T-helper 9 cell (primary cell): Measurements from ENCODE around the gene DOK3.
"Not testable (repeated sequence)": the region's sequence is repeated elsewhere in the genome, so short reads cannot be mapped to it uniquely, and the experiment has no call there.

Source experiments
- DNase-seq: peaks from one replicate; pipeline ENCODE4 v3.0.0-alpha.2; 2020

Gene DOK3

DNA sequence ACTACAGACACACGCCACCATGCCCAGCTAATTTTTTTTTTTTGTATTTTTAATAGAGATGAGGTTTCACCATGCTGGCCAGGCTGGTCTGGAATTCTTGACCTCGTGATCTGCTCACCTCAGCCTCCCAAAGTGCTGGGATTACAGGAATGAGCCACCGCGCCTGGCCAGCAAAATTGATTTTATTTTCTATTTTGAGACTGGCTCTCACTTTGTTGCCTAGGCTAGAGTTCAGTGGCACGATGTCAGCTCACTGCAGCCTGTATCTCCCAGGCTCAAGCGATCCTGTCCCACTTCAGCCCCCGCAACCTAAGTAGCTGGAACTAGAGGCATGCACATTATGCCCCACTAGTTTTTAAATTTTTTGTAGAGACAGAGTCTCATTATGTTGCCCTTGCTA lies 24.8 kb upstream of the DOK3 start:
- DNase-seq, result not testable (repeated sequence)

DNA sequence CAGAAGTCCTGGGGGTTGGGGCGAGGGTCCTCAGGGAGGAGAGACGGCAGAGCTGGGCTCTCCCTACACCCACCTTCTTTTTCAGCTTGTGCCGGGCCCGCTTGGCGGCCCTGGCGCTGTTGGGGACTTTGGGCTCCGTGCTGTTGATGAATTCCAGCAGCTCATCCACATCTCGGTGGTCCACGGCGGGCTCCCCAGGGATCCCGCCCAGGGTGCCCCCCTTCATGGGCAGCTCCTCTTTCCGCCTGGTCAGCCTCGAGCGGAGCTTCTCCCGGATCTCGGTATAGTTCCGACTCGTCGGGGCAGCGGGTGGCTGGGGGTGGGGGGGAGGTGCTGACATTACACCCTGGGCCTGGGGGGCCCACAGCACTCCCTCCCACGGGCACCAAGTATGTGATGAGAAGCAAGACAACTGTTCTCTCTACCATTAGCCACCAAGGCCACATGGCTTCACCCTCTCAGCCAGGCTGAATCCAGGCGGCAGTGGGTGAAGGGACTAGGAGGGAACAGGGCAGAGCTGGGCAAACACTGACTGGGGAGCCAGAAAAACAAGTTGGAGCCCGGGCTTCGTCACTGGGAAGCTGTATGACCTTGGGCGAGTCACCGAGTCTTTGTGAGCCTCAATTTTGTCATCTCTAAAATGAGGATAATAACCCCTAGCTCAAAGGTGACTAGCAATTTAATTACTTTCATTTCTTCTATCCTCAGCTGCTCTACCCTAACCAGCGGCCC lies 21.7 kb upstream of the DOK3 start:
- DNase-seq, result no peak

GRCh38 chr5:177530638-177531037 lies 21.0 kb upstream of the DOK3 start:
- DNase-seq, result no peak

- no peak for DNase-seq
These were observed 19.9 kb upstream of the DOK3 start for GRCh38 chr5:177529247-177530203.

DNA sequence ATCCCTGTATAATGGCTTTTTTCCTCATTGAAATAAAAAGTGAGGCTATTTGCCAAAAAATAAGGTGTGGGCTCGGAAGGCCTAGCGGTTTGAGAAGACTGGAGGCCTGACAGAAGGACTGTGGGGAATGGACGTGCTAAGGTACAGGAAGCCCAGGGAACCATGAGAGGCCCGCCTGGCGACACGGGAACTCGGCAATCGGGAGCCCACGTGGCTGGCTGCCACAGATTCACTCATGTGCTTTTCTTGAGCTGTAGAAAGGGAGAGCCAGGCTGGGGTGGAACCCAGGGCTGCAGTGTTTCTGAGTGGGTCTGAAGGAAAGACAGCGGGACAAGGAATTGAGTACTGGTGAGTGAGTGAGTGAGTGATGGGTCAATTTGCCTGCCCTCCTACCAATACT lies 19.0 kb upstream of the DOK3 start:
- no peak for DNase-seq

DNA sequence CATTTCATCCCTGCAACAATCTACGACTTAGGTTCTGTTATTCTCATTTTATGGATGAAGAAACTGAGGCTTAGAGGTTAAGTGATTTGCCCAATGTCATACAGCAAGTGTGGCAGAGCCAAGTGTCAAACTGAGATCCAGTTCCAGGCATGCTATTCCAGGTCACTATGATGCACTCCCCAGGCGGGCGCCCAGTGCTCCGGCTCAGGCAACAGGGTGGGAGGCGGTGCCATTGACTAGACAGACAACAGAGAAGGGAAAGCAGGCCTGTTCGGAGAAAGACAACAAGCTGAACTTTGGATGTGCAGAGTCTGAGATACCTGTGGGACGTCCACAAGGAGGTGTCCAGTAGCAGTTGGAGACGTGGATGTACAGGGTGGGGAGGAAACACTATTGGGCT lies 18.0 kb upstream of the DOK3 start:
- DNase-seq, result no peak

DNA sequence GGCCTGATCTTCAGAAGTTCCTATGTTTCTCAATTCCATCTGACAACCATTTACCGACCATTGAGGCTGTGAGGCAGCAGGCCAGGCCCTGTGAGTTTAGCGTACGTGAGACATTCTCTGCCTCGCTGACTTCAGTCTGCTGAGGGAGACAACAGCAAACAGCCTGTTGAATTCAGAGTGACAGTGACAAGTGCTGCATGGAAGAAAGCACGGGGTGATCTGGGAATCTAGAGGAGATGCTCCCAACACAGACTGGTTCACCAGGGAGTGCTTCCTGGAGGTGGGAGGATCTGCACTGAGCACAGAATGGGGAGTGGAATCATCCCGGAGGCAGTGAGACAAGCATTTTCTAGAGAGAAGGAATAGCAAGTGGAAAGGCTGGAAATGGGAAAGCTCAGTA lies 17.2 kb upstream of the DOK3 start:
- no peak for DNase-seq

GRCh38 chr5:177526191-177526590 lies 16.6 kb upstream of the DOK3 start:
- no peak for DNase-seq

DNA sequence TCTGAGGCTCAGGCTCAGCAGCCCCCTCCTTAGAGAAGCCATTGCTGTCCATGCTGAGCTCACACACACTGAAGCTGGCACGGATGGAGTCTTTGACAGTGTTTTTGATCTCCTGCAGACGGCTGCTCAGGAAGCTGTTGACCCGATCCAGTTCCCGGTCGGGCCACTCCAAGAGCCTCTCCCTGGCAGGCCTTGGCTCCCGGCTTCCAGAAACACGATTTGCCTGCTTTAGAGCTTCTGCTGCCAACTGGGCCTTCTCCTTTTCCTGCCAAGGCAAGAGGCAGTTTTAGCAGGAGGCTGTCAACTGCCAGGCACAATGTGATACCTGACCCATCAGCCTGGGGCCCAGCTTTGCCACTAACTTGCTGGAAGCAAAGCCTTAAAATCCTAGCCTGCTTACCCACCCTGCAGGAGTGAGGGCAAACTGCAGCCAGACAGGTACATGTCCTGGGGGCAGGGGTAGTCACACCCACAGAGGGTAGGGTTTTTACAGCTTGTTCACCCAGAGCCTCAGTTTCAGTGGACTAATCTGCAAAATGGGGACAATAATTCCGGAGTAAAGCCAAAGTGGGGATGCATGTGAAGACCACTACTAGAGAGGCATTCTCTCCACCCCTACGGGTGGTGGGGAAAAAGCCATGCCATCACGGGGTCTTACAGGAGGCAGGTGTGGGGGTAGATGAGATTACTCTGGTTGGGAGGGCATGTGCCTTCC lies 15.5 kb upstream of the DOK3 start:
- DNase-seq, result no peak

GRCh38 chr5:177524539-177524900 lies 14.9 kb upstream of the DOK3 start:
- DNase-seq, result no peak

DNA sequence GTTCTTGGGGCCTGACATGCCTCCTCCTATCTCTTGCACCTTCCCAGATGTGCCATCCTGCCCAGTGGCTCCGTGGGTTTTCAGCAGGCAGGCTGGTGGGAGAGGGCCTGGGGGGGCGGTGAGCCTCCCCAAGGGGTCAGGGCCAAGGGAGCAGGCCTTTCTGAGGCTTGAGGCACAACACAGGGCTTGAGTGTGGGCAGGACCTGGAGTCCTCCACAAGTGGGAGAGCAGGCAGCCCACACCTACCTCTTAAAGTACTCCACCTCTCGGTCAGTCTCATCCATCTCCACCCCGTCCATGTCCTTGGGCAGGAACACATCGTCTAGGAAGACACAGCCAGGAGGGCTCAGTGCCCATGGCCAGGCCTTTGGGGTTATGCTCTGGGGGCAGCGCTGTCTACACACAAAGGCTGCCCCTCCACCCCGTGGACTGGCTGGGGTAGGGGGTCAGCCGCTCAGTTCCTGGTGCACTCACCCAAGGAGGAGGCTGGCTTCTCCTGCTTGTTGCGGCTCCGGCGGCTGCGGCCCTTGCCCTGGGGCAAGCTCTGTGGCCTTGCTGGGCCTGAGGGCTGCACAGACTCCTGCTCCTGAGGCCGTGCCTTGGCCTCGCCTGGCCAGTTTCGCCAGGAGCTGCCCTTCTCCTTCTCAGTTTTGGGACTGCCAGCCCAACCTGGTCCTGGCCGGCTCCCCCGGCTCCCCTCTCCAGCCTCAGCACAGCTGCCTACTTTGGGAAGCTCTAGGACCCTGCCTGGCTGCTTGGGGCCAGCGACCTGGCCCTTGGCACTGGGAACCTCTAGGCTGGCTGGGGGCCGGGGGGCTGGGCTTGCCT lies 14.3 kb upstream of the DOK3 start:
- no peak for DNase-seq

- no peak for DNase-seq
These were observed 11.4 kb upstream of the DOK3 start for GRCh38 chr5:177520916-177521513.

GRCh38 chr5:177520271-177520670 lies 10.6 kb upstream of the DOK3 start:
- DNase-seq, result no peak

- no peak for DNase-seq
These were observed 10.0 kb upstream of the DOK3 start for GRCh38 chr5:177519463-177520235.

DNA sequence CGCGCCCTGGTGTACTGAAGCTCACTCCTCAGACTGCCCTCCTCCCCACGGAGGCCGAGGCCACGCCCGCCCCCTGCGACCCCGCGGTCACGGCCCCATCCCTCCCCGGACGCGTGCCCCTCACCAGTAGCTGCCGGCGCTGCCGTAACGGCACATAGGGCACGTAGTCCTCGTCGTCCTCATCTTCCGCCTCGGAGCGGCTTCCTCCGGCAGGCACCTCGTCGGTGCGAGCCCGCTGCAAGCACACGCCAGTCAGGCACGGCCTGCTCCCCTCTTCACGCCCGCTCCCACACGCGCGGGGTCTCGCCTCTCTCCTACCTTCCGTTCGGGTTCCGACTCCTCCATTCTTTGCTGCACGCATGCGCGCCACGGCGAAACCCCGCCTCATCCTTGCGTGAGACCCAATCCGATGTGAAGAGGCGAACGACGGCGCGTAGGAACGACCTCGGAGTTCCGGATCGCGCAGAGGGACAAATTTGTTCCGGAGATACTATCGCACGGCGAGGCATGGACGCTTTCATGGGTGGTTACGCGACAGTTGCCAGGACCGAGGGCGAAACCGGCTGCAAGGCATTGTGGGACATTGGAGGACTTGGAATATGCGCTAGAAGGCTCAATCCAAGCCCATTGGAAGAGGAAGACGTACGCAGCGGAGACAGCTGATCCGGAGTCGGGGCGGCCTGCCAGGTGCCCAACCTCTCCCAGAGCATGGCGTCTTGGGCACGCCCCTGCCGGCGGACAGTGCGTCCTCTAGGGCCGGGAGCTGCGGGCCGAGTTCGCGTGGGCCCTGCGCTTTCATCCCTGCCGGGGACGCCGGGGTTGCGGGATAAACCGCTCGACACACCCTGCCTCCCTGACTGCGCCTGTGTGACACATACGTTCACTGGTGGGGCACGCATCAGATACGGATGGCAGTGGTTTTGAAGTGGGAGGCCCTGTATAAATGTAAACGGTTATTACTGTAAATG lies 7.3 kb upstream of the DOK3 start, which contains the start of gene DDX41:
Gene DDX41 (minus strand): TSS at position 361 of the 968 bp plus-strand sequence. CDS start 16 bp downstream, at position 345.
- peak; percentile 90 for DNase-seq

DNA sequence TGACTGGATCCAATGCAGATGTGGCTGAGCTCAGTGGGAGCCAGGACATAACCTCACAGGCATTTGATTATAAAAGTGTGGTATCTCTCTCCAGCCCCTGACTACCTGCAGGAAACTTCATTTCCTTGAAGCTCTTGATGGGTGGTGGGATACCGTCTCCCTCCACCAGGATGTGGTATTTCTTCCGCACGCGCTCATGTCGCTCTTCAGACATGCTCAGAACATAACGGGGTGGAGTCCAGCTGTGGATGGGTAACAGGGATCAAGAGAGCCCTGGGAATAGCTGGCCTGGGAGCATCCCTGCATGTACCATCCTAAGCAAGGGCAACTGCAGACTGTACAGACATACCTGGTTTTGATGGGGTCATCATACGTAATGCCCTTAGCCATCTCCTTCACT lies 6.0 kb upstream of the DOK3 start:
- no peak for DNase-seq

DNA sequence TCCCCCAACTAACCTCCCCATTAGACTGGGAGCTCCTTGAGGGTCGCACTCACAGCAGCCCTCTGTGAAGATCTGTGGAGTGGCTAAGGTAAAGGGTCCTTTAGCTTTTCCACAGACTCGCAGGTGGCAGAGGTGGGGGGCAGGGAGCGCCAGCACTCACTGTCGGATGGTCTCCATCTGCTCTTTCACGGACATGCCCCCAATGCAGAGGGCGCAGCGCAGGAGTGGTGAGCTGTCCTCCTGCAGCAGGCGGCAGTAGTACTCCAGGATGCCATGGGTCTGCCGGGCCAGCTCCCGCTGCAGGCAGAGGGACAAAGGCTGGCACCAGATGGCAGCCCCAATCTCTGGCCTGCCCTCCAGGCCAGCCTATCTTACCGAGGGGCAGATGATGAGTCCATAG lies 4.9 kb upstream of the DOK3 start:
- no peak for DNase-seq

- no peak for DNase-seq
These were observed 3.9 kb upstream of the DOK3 start for GRCh38 chr5:177513500-177513899.

DNA sequence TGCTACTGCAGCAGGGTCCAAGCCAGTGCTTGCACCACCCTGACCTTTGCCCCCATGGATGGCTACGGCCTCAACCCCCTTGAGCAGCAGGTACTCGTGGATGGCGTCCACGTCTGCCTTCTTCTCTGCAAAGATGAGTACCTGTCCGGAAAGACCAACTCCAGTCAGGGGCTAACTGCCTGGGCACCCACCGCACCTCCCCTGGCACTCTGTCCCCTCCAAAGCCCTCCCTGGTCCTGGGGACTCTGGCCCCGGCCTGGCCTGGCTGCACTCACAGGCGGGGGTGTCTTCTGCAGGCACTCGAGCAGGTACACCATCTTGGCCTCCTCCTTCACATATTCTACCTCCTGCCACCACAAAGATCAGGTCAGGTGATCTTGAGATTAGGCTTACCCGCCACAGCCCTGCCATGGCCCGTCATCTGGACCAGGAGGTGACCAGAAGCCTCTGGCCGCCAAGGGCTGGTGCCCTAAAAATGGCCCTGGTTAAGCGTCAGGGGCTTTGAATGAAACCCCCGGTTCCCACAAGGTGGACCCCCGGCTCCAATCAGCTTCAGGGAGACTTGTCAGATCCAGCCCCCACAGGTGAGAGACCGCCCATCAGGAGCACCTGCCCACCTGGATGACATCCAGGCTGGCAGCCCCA lies 3.2 kb upstream of the DOK3 start:
- no peak for DNase-seq
